ENCODE data around the gene AWAT1. TPM values are rescaled to one million over a fixed set of nuclear protein-coding genes. Genes with fewer than 3 reads are reported as not detected.
A peak's percentile ranks its signal among the peaks of the same experiment; 100 is the strongest.

The AWAT1 gene
- total RNA-seq, 4 donors from 2014 or later: not detected

GRCh38 chrX:70219938-70220764 lies 14.3 kb upstream of the AWAT1 start:
- no peaks in the 10 kb centered on the region for H3K36me3 ChIP-seq
- H3K4me3 ChIP-seq: no peak overlapping the region
- peak; percentile 5 to 13 for DNase-seq (ENCODE audit: low spot score in 2 of 2)
- TF ChIP-seq CTCF (IDR thresholded peaks at IDR 0.05): no peak
- TF ChIP-seq POLR2A (IDR thresholded peaks at IDR 0.05): no peak
- TF ChIP-seq EP300 (IDR thresholded peaks at IDR 0.05): no peak
- WGBS, 2 donors: 72 to 78% methylated on average over 4 to 5 of the region's 5 CpGs
- no peaks in the 10 kb centered on the region for H3K9me3 ChIP-seq
- H3K27me3 ChIP-seq: no peaks in the 10 kb centered on the region
- no peak overlapping the region for H3K27ac ChIP-seq
- no peaks in the 10 kb centered on the region for H3K4me1 ChIP-seq

- TF ChIP-seq POLR2A (IDR thresholded peaks at IDR 0.05) (no peak), EP300 (IDR thresholded peaks at IDR 0.05) (no peak), CTCF (IDR thresholded peaks at IDR 0.05) (no peak)
- H3K9me3 ChIP-seq: no peaks in the 10 kb centered on the region
- no peaks in the 10 kb centered on the region for H3K4me1 ChIP-seq
- H3K27ac ChIP-seq: no peak overlapping the region
- H3K36me3 ChIP-seq: no peaks in the 10 kb centered on the region
- H3K27me3 ChIP-seq: no peaks in the 10 kb centered on the region
- H3K4me3 ChIP-seq: no peak overlapping the region
- no peak for DNase-seq (ENCODE audit: low spot score in 2 of 2)
These were observed 8.4 kb upstream of the AWAT1 start for GRCh38 chrX:70226048-70226447.

- DNase-seq (ENCODE audit: low spot score in 2 of 2): no peak
- Histone ChIP-seq H3K4me3 (no peak overlapping the region), H3K4me1 (no peaks in the 10 kb centered on the region), H3K36me3 (no peaks in the 10 kb centered on the region), H3K9me3 (no peaks in the 10 kb centered on the region), H3K27me3 (no peaks in the 10 kb centered on the region), H3K27ac (no peak overlapping the region)
- TF ChIP-seq EP300 (IDR thresholded peaks at IDR 0.05) (no peak), CTCF (IDR thresholded peaks at IDR 0.05) (no peak), POLR2A (IDR thresholded peaks at IDR 0.05) (no peak)
- WGBS, 2 donors: 69 to 84% methylated on average over 2 of the region's 2 CpGs
These were observed 7.8 kb upstream of the AWAT1 start for GRCh38 chrX:70226687-70227086.

- WGBS, 2 donors: 74 to 83% methylated on average over 4 of the region's 4 CpGs
- DNase-seq (ENCODE audit: low spot score in 2 of 2): no peak
- H3K27ac ChIP-seq: no peak overlapping the region
- no peaks in the 10 kb centered on the region for H3K9me3 ChIP-seq
- no peak overlapping the region for H3K4me3 ChIP-seq
- TF ChIP-seq CTCF (IDR thresholded peaks at IDR 0.05): no peak
- no peak for TF ChIP-seq EP300 (IDR thresholded peaks at IDR 0.05)
- no peak for TF ChIP-seq POLR2A (IDR thresholded peaks at IDR 0.05)
- no peaks in the 10 kb centered on the region for H3K27me3 ChIP-seq
- no peaks in the 10 kb centered on the region for H3K36me3 ChIP-seq
- H3K4me1 ChIP-seq: no peaks in the 10 kb centered on the region
These were observed 2.8 kb upstream of the AWAT1 start for GRCh38 chrX:70231666-70232065.

GRCh38 chrX:70240751-70241150 lies 6.3 kb downstream of the AWAT1 start:
- no peak for DNase-seq (ENCODE audit: low spot score in 2 of 2)
- H3K9me3 ChIP-seq: no peaks in the 10 kb centered on the region
- H3K4me1 ChIP-seq: no peaks in the 10 kb centered on the region
- no peak overlapping the region for H3K27ac ChIP-seq
- no peak for TF ChIP-seq EP300 (IDR thresholded peaks at IDR 0.05)
- 88 to 100% methylated on average over 1 of the region's 1 CpG for WGBS, 2 donors
- H3K27me3 ChIP-seq: no peaks in the 10 kb centered on the region
- no peaks in the 10 kb centered on the region for H3K36me3 ChIP-seq
- H3K4me3 ChIP-seq: no peak overlapping the region

Data from tibial nerve (tissue), 4 donors.